Progenitor cell of endocrine pancreas (in vitro differentiated cells): Measurements from ENCODE around the gene DES. TPM values are rescaled to one million over a fixed set of nuclear protein-coding genes. Genes with fewer than 3 reads are reported as not detected.

Source experiments
- DNase-seq: peaks from one replicate; pipeline ENCODE4 v3.0.0; 2021; ENCODE audit warnings: low spot score; ENCODE audit not compliant: unreplicated experiment
- H3K27ac Mint-ChIP-seq: 2 replicates; pipeline ENCODE4 v1.8.0; 2021; ENCODE audit warnings: mild to moderate bottlenecking, moderate library complexity, mixed read lengths
- H3K27me3 Mint-ChIP-seq: 2 replicates; pipeline ENCODE4 v1.8.0; 2021; ENCODE audit warnings: mixed read lengths
- H3K36me3 Mint-ChIP-seq: 2 replicates; pipeline ENCODE4 v1.8.0; 2022; ENCODE audit warnings: mixed read lengths; ENCODE audit not compliant: insufficient read depth
- H3K4me1 Mint-ChIP-seq: 2 replicates; pipeline ENCODE4 v1.8.0; 2021; ENCODE audit warnings: low read depth, mixed read lengths
- H3K4me3 Mint-ChIP-seq: 2 replicates; pipeline ENCODE4 v1.8.0; 2021; ENCODE audit warnings: low read depth, mild to moderate bottlenecking, moderate library complexity, mixed read lengths
- H3K9me3 Mint-ChIP-seq: 2 replicates; pipeline ENCODE4 v1.8.0; 2021; ENCODE audit warnings: low read depth, mixed read lengths
- CTCF ChIP-seq: fragments of 200-600 bp; sonication (generic); IDR thresholded peaks from one replicate; pipeline ENCODE4 v1.5.0; 2021; ENCODE audit warnings: antibody characterized with exemption, mild to moderate bottlenecking; ENCODE audit not compliant: unreplicated experiment
- total RNA-seq: library from RNA; stranded (reverse); gene quantifications from 2 replicates; pipeline ENCODE4 v1.2.1, GENCODE V29; 2021

Gene DES
- total RNA-seq, 1 donor from 2014 or later = not detected

GRCh38 chr2:219434468-219434717 is 16.2 kb downstream of the DES start:
- H3K36me3 Mint-ChIP-seq = no peaks in the 10 kb centered on the region
- peak overlapping the region; percentile 47 for H3K4me3 Mint-ChIP-seq
- TF ChIP-seq CTCF = no peak
- peaks cover 38% of the 10 kb centered on the region for H3K27me3 Mint-ChIP-seq
- H3K27ac Mint-ChIP-seq = no peak overlapping the region
- DNase-seq = no peak
- no peaks in the 10 kb centered on the region for H3K4me1 Mint-ChIP-seq
- no peaks in the 10 kb centered on the region for H3K9me3 Mint-ChIP-seq

GRCh38 chr2:219434718-219435525 is 16.7 kb downstream of the DES start, which contains the start of gene SPEG:
SPEG (plus strand) TSS chr2:219434843; CDS start chr2:219434978, 135 bp downstream.
- H3K4me1 Mint-ChIP-seq = no peaks in the 10 kb centered on the region
- DNase-seq = no peak
- peaks cover 38% of the 10 kb centered on the region for H3K27me3 Mint-ChIP-seq
- H3K9me3 Mint-ChIP-seq = no peaks in the 10 kb centered on the region
- H3K4me3 Mint-ChIP-seq = peak within 1 kb of the TSS; percentile 47
- no peaks in the 10 kb centered on the region for H3K36me3 Mint-ChIP-seq
- TF ChIP-seq CTCF = no peak
- H3K27ac Mint-ChIP-seq = peak within 1 kb of the TSS; percentile 38

GRCh38 chr2:219435701-219436100 is 17.5 kb downstream of the DES start:
- no peak for TF ChIP-seq CTCF
- peaks cover 40% of the 10 kb centered on the region for H3K27me3 Mint-ChIP-seq
- peak overlapping the region; percentile 38 for H3K27ac Mint-ChIP-seq
- DNase-seq = no peak
- no peaks in the 10 kb centered on the region for H3K4me1 Mint-ChIP-seq
- peak overlapping the region; percentile 25 for H3K4me3 Mint-ChIP-seq
- H3K9me3 Mint-ChIP-seq = no peaks in the 10 kb centered on the region
- H3K36me3 Mint-ChIP-seq = no peaks in the 10 kb centered on the region

- H3K36me3 Mint-ChIP-seq = no peaks in the 10 kb centered on the region
- H3K9me3 Mint-ChIP-seq = no peaks in the 10 kb centered on the region
- DNase-seq = no peak
- TF ChIP-seq CTCF = no peak
- H3K27ac Mint-ChIP-seq = no peak overlapping the region
- H3K4me3 Mint-ChIP-seq = no peak overlapping the region
- H3K4me1 Mint-ChIP-seq = peaks cover 7% of the 10 kb centered on the region
- H3K27me3 Mint-ChIP-seq = peaks cover 44% of the 10 kb centered on the region
These were observed 18.3 kb downstream of the DES start for GRCh38 chr2:219436491-219436890.

GRCh38 chr2:219437141-219437540 is 19.0 kb downstream of the DES start:
- peaks cover 41% of the 10 kb centered on the region for H3K27me3 Mint-ChIP-seq
- no peak overlapping the region for H3K4me3 Mint-ChIP-seq
- no peaks in the 10 kb centered on the region for H3K36me3 Mint-ChIP-seq
- no peak overlapping the region for H3K27ac Mint-ChIP-seq
- peaks cover 8% of the 10 kb centered on the region for H3K4me1 Mint-ChIP-seq
- no peaks in the 10 kb centered on the region for H3K9me3 Mint-ChIP-seq
- DNase-seq = no peak
- TF ChIP-seq CTCF = no peak
